Stimulated activated CD4-positive, alpha-beta T cell treated with anti-CD3 and anti-CD28 coated beads, Interleukin-1b, Interleukin-23, amount 100 ng/mL, for 24 hours (primary cell): Measurements from ENCODE around the gene GLUL.

ENCODE experiments used
- DNase-seq, 4 experiments: peaks; one replicate each; pipeline ENCODE4 v3.0.0-alpha.2; 2020; ENCODE audit warnings: low read depth in 4 of 4, low spot score in 1 of 4

The GLUL gene

GRCh38 chr1:182391362-182392049, at the start of gene GLUL:
Gene GLUL (minus strand): TSS chr1:182391790. CDS start chr1:182388737, 3,053 bp downstream.
- DNase-seq, result peak; percentile 23 to 61 (median 34)

- no peak for DNase-seq
Measured at GRCh38 chr1:182438326-182438725, 46.7 kb upstream of the GLUL start.

- DNase-seq, result no peak
Measured at GRCh38 chr1:182433580-182433979, 42.0 kb upstream of the GLUL start.

GRCh38 chr1:182431278-182431677, 39.7 kb upstream of the GLUL start:
- no peak for DNase-seq

- peak in 1 of 4 experiments; percentile 13 for DNase-seq
Measured at GRCh38 chr1:182430263-182431068, 38.9 kb upstream of the GLUL start.

GRCh38 chr1:182428043-182428442, 36.5 kb upstream of the GLUL start:
- DNase-seq, result no peak

- DNase-seq, result no peak
Measured at GRCh38 chr1:182426442-182427430, 35.1 kb upstream of the GLUL start.

DNA sequence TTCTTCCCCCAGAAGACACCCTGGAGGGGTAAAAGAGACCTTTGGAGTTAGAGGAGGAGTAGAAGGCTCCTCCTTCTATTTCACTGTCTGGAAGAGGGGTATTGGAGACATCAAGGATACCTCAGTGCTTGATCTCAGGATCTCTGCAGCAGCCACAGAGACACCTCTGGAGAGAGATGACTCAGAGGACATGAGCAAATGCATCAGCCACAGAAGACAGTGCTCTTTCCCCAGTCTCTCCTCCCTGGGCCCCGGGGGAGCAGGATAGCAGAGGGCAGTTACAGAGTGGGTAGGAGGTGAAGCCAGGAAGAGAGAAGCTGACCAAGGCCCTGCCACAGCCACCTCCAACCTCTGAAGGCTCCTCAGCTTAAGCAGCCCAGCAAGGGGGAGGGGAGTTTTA, 24.2 kb upstream of the GLUL start:
- DNase-seq, result no peak

- no peak for DNase-seq
Measured at GRCh38 chr1:182413969-182414368, 22.4 kb upstream of the GLUL start.

- DNase-seq, result no peak
Measured at GRCh38 chr1:182413486-182413885, 21.9 kb upstream of the GLUL start.

DNA sequence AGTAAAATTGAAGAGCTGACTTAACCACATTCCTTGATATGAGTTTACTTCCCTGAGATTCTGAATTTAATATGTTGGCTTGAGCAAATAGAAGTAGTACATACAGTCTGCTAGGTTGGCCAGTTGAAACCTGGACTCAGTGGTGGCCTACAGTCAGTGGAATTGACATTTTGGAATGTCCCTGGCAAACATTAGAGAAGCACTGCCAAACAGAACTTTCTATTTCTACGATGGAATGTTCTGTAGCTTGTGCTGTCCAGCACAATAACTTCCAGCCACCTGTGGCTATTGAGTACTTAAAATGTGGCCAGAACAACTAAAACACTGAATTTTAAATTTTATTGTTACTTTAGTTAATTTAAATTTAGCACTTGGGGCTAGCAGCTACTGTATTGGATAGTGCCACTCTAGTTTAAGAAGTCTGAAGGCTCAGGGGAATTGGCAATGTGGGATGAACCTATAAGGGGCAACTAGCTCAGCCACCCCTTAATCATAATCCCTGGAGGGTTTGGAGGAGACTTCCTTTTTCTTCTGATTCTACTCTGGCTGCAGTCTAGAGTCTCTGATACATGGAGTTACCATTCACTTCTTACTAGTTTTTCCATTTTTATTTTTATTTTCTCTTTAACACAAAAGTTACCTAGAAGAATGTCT, 19.2 kb upstream of the GLUL start:
- DNase-seq, result no peak

DNA sequence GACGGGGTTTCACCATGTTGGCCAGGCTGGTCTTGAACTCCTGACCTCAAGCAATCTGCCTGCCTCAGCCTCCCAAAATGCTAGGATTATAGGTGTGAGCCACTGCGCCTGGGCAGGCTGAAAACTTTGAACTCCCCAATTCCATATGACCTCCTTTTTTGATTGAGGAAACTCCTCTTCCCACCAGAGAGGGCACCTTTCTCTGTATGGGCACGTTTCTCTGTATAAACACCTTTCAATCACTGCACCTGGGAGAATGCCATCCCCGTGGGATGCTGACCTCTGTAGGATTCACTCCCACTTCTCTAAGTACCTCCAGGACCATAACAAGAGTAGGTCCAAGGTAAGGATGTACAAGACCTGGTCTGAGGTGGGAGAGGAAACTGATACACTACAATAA, 18.5 kb upstream of the GLUL start:
- no peak for DNase-seq

- no peak for DNase-seq
Measured at GRCh38 chr1:182408435-182409075, 17.0 kb upstream of the GLUL start.

DNA sequence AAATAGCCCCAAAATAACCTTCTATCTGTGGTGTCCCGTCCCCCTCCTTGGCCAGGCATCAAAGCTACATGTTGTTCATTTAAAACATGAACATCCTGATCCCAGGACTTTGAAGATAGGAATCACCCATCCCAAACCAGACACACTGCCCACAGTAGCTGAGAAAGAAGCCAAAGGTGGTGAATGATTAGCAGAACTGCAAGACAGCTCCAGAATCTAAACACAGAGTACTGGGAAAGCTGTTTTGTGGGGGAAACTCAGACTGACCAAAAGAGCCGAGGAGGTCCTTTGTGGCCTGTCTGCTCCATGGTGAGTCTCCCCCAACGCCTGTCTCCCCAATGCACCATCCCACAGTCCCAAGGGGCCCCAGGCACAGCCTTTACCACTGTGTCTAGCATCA, 16.1 kb upstream of the GLUL start:
- DNase-seq, result no peak

GRCh38 chr1:182406012-182406411, 14.4 kb upstream of the GLUL start:
- no peak for DNase-seq

DNA sequence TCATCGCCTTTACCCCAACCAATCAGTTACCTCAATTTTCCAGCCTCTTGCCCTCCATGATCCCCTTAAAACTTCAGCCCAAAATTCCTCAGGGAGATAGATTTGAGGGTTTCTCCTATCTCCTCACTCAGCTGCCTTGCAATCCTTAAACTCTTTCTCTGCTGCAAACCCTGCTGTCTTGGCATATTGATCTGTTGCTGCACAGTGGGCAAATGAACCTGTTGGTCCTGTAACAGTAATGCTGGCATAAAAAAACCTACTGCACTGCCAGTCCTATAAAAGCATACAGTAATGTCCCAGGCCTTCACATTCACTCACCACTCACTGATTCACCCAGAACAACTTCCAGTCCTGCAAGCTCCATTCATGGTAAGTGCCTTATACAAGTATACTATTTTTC, 14.0 kb upstream of the GLUL start:
- no peak for DNase-seq

- DNase-seq, result no peak
Measured at GRCh38 chr1:182404781-182405180, 13.2 kb upstream of the GLUL start.

DNA sequence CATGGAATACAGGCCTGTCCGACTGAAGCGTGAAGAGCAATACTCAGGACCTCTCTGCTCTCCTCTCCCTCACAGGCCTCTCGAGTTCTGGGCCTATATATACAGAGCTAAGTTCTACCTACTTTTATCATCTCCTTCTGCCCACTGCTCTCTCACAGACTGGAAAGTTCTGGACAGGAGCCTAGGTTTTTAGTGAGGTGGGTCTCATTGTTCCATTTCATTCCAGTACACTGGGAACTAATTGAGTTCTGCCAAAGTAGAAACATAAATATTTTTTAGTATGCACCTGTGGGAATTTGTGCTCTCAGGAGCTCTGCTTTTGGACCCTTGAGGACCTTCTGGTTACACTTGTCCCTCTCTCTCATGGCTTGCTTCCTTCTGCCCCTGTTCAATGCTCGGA, 9.0 kb upstream of the GLUL start, which contains the start of gene TEDDM1:
TSS of gene TEDDM1 (minus strand) at position 101 of the 400 bp plus-strand sequence. CDS start 182 bp downstream, outside the sequence.
- no peak for DNase-seq

- no peak for DNase-seq
Measured at GRCh38 chr1:182397653-182398393, 6.2 kb upstream of the GLUL start.

DNA sequence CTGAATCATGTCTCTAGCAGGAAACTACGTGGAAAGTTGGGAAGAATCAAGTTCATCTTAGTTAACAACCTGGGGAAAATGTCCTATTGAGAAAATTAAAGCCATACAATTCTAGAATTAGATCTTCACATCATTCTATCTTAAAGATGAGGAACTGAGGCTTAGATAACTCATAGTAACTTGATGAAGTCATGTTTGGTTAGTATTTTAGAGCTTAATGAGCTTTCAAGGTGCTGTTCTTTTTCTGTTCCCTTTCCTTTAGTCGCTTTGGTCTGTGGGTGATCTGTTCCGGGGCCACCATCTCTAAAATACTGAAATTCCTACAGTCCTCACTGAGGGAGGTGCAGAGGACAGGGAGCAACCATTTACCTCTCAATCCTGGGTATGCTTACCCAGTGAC, 4.3 kb upstream of the GLUL start:
- DNase-seq, result no peak
